ENCODE data around the gene PTPRN2.

The PTPRN2 gene

GRCh38 chr7:157793973-157794745 is 793.5 kb downstream of the PTPRN2 start:
- no peak overlapping the region for H3K4me3 ChIP-seq (ENCODE audit: low read depth, low read length)
- POLR2A ChIA-PET: no interaction called here
- CTCF ChIA-PET: no interaction called here
- no peak for TF ChIP-seq CTCF (IDR thresholded peaks at IDR 0.05; ENCODE audit: insufficient read depth, low read length, missing control alignments)
- DNase-seq (ENCODE audit: low read depth, low spot score): no peak

- CTCF ChIA-PET: no interaction called here
- no peak for TF ChIP-seq CTCF (IDR thresholded peaks at IDR 0.05; ENCODE audit: insufficient read depth, low read length, missing control alignments)
- POLR2A ChIA-PET: no interaction called here
- no peak overlapping the region for H3K4me3 ChIP-seq (ENCODE audit: low read depth, low read length)
- no peak for DNase-seq (ENCODE audit: low read depth, low spot score)
Observed at GRCh38 chr7:157793087-157793353, 794.6 kb downstream of the PTPRN2 start.

DNA sequence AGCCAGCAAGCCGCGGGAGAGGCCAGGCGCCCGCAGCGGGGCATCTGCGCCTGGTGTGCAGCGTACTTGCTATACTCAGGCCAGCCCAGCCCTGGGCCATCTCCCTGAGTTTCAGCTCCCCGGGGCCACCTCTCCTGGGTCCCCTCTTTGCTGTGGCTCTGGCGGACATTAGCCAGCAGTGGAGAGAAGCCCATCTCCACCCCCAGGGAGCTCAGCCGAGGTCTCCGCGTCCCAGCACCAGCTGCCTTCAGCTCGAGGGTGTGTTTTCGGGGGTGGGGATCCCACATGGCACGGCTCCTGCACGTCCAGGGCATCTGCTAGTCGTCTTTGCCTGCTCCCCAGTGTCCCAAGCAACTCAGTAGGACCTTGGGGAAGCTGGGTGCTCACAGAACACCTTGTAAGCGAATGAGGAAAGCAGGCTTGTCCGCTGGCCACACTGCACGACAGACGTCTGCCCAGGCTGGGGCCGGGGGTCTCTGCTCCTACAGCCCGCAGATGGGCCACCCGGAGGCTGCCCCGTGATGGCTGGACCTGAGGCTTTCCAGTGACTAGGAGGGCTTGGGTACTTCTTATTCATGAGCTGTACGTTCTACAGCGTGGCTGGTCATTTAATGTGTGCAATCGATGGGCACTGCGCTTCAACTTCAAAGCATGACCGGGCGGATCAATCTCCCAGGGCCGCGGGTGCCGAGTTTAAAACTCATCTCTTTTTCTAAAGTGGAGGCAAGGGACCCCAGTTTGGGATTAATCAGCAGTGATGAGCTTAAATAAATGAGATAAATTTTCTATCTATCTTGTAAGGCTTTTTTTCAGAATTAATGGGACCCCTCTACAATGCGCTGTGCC is 795.2 kb downstream of the PTPRN2 start:
- H3K4me3 ChIP-seq (ENCODE audit: low read depth, low read length): no peak overlapping the region
- ChIA-PET CTCF (no interaction called here), POLR2A (no interaction called here)
- no peak for TF ChIP-seq CTCF (IDR thresholded peaks at IDR 0.05; ENCODE audit: insufficient read depth, low read length, missing control alignments)
- no peak for DNase-seq (ENCODE audit: low read depth, low spot score)

DNA sequence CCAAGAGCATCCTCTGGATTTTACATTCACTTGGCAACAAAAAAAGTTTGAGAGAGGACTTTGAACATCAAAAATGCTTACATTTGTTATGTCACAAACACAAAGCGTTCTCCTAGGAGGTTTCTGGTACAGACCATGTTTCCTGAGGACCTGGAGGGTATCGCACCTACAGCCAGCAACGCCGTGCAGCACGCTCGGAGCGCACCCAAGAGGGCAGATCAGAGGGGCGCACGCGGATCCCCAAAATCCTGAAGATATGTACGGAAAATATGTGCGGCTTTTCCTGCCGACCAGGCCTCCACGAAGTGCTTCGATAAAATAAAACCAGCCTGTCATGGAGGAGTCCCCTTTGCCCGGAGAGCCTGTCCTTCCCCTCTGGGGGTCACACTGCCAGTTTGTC is 796.0 kb downstream of the PTPRN2 start:
- DNase-seq (ENCODE audit: low read depth, low spot score): no peak
- CTCF ChIA-PET: no interaction called here
- no peak overlapping the region for H3K4me3 ChIP-seq (ENCODE audit: low read depth, low read length)
- no peak for TF ChIP-seq CTCF (IDR thresholded peaks at IDR 0.05; ENCODE audit: insufficient read depth, low read length, missing control alignments)
- POLR2A ChIA-PET: no interaction called here

GRCh38 chr7:157791261-157791660 is 796.4 kb downstream of the PTPRN2 start:
- H3K4me3 ChIP-seq (ENCODE audit: low read depth, low read length): no peak overlapping the region
- DNase-seq (ENCODE audit: low read depth, low spot score): no peak
- TF ChIP-seq CTCF (IDR thresholded peaks at IDR 0.05; ENCODE audit: insufficient read depth, low read length, missing control alignments): no peak
- CTCF ChIA-PET: no interaction called here
- POLR2A ChIA-PET: no interaction called here

DNA sequence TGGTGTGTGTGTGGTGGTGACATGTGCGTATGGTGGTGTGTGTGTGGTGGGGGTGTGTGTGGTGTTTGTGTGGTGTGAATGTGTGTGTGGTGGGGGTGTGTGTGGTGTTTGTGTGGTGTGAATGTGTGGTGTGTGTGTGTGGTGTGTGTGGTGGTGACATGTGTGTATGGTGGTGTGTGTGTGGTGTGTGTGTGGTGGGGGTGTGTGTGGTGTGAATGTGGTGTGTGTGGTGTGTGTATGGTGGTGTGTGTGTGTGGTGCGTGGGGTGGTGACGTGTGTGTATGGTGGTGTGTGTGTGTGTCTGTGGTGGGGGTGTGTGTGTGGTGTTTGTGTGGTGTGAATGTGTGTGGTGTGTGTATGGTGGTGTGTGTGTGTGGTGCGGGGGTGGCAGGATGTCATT is 797.7 kb downstream of the PTPRN2 start:
- TF ChIP-seq CTCF (IDR thresholded peaks at IDR 0.05; ENCODE audit: insufficient read depth, low read length, missing control alignments): no peak
- ChIA-PET CTCF (no interaction called here), POLR2A (no interaction called here)
- DNase-seq (ENCODE audit: low read depth, low spot score): no peak
- no peak overlapping the region for H3K4me3 ChIP-seq (ENCODE audit: low read depth, low read length)

Measured in AG04449 (cell line).